HTR-8/SVneo (cell line): ENCODE measurements around the gene PDSS2.

Experiments
- DNase-seq: peaks from one replicate; pipeline ENCODE4 v3.0.0; 2011; ENCODE audit warnings: low spot score, mixed read lengths; ENCODE audit not compliant: insufficient read length
- FAIRE-seq: peaks from 2 replicates; lab custom pipeline; 2011; peaks lifted over from hg19 to GRCh38; lab: Jason Lieb, UNC

The PDSS2 gene

DNA sequence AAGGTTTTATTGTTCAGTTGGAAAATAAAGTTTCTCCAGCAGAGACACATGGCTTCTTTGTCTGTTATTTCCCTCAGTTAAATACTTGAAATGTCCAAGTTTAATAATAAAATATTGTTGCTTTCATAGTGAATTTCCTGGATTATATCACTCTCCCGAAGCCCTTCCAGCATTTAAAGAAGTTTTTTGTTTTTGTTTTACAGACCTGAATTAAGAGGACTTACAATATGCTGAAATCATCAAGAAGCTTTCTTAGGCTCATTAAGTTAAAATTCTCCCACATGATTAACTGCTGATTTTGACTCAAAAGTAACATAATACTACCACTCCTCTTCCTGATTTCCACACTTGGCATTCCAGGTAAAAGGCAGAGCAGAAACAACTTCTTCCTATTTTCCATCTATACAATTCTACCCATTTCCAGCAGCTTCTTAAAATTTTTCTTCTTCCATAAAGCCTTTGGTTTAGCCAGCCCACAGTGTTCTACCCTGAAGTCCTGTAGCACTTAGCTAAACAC lies 35.8 kb downstream of the PDSS2 start:
- FAIRE-seq (no peak), DNase-seq (no peak)

DNA sequence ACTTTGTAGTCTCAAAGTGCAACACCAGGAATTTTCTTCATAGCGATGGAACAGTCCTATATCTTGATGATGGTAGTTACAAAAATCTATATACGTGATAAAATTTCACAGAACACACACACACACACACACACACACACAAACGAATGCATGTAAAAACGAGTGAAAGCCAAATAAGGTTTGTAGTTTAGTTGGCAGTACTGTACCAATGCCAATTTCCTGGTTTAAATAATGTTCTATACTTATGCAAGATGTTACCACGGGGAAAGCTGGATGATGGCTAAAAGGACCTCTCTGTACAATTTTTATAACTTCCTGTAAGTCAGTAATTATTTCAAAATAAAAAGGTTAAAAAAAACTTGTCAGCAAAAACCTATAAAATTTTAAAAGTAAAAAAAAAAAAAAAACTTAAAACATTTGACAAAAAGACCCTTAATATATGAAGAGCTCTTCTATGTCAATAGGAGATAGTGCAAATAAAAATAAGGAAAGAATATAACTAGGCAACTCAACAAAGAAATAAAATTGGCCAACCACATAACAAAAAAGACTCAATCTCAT lies 37.6 kb downstream of the PDSS2 start:
- FAIRE-seq (no peak), DNase-seq (no peak)

DNA sequence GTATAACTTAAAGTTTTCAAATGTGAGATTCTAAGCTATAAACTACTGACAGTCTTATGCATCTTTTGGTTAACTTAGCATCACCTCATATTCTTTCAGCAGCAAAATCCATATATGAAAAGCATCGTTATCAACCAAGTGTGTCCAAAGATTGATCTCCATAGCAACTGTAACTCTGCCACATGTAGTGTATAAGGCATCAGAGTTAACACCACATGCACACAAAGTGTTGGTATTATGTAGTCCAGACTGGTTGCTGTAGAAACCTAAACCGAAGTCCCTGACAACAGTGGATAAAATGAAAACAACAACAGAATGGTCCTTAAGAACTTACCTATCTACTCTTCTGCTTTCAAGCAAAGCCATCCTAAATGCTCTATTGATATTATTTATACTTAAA lies 39.6 kb downstream of the PDSS2 start:
- no peak for DNase-seq
- no peak for FAIRE-seq

DNA sequence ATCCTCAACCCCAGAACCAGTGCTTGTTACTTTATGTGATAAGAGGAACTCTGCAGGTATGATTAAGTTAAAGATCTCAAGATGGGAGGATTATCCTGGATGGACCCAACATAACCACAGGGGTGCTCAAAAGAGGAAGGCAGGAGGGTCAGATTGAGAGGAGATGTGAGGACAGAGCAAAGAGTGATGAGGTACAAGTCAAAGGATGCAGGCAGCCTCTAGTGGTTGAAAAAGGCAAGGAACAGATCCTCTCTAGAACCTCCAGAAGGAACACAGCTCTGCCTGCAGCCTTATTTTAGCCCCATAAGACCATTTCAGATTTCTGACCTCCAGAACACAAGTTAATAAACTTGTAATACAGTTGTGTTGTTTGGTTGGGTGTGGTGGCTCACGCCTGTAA lies 41.2 kb downstream of the PDSS2 start:
- DNase-seq (peak; percentile 7), FAIRE-seq (no peak)

DNA sequence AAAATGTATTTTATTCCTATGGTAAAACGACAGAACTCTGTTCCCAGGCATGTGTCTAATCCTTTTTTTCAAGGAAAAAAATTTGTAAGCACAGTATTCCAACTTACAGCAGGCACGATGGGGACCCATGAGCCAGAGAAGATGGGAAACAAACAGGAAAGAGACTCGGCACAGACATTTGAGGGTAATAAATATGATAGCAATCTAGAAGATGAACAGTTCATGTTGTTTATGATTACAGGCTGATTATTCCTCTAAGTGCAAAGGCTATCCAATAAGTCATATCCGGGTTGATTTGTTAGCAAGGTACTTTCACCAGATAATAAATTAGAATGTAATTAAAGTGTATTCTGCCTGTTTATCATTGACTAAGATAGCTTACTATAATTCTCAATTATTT lies 43.2 kb downstream of the PDSS2 start:
- no peak for DNase-seq
- FAIRE-seq = no peak

DNA sequence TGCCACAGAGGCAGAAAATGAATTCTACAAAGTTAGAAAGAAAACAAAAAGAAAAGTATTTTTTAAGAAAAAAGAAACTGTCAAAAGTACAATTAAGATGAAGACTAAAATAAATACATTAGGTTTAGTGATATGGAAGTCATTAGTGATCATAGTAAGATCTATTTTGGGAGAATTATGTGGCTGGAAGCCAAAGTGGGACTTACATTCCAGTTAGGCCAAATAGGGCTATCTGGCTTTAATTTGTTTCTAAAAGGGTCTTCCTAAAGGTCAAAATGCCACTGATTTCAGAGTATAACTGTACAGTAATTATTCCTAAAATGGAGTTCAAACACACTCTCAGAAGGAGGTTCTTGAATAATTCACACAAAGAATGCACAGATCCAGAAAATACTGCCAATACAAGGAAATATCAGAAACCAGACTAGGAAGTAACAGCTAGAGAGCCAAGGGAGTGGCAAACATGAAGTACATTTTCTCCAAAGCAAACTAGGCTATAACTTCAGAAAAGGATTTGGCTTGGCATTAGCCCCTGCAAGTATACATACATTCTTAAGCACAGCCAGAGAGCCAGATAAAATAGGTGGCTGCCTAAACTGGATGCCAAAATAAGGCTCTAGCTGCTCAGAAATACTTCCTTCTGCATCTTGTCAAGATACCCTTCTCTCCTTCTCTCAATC lies 45.3 kb downstream of the PDSS2 start:
- FAIRE-seq (no peak), DNase-seq (no peak)

DNA sequence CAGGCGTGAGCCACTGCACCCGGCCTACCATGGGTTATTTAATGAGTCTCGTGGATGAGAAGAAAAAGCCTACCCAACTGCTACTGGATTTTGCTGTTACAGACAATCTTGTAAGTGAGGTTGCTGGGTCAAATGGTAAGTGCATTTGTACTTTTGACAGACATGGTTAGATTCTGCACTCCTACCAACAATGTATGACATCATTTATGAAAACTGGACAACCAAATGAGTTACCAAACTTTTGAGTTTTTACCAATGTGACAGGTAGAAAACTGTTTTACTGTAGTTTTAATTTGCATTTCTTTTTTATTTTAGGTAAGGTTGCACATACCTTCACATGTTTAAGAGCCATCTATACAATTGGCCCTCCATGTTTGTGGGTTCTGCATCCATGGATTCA lies 48.2 kb downstream of the PDSS2 start:
- DNase-seq (no peak), FAIRE-seq (no peak)

DNA sequence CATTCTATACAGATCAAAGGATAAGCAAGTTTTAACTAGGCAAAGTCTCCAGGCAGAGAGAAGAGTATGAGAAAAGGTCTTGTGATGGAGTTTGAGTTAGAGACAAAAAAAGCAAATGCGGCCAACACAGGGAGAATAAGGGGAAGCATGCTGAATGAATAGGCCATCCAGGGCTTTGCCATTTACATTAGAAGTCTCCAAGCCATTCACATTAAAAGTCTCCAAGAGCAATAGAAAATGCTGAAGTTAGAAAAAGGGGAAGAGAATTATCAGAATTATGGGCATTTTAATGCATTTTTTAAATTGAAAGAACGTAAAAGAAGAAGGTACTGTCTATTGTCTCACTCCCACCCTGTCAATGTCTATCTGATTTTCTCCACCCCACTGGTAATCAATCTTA lies 49.4 kb downstream of the PDSS2 start:
- DNase-seq (no peak), FAIRE-seq (no peak)

DNA sequence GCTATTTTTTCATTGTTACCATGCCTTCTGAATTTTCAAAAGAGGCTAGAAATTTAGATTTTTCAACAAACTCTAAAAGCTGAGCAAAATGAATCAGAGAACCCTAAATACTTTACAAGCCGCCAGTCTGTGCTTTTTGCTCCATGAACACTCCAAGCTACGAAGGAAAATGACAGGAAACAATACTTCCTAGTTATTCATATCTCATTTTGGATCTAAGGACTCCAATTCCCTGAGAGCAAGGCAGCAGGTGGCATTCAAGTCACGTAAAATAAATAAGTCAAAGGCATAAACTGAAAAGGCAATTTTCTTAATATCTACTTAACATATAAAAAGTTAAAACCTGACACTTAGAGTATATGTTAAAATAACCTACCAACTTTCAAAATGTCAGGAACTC lies 50.6 kb downstream of the PDSS2 start:
- FAIRE-seq = no peak
- DNase-seq = no peak

DNA sequence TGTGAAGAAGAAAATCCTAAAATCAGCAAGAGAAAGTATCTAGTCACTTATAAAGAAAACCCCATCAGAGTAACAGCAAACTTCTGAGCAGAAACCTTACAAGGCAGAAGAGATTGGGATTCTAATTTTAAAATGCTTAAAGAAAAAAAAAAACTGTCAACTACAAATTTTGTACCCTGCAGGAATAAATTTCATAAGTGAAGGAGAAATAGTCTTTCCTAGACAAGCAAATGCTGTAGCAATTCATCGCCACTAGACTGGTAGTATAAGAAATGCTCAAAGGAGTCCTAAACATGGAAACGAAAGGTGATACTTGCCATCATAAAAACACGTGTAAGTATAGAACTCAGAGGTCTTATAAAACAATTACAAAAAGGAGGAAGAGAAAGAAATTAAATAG lies 54.4 kb downstream of the PDSS2 start:
- no peak for FAIRE-seq
- DNase-seq = no peak

DNA sequence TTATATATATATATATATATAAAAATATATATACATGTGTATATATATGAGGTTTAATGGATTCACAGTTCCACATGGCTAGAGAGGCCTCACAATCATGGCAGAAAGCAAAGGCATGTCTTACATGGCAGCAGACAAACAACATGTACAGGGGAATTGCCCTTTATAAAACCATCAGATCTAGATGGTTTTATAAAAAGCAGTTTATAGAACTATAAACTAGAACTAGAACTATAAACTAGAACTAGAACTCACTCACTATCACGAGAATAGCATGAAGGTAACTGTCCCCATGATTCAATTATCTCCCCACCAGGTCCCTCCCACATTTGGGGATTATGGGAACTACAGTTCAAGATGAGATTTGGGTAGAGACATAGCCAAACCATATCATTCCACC lies 56.8 kb downstream of the PDSS2 start:
- FAIRE-seq (no peak), DNase-seq (no peak)

DNA sequence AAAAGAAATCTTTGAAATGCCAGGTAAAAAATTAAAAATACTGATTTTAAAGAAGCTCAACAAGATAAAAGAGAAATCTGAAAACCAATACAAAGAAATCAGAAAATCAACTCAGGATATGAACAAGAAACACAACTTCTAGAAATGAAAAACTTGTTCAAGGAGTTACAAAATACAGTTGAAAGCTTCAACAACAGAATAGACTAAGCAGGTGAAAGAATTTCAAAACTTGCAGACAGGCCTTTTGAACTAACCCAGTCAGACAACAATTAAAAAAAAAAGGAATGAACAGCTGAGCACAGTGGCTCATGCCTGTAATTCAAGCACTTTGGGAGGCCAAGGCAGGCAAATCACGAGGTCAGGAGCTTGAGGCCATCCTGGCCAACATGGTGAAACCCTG lies 57.8 kb downstream of the PDSS2 start:
- no peak for DNase-seq
- no peak for FAIRE-seq

DNA sequence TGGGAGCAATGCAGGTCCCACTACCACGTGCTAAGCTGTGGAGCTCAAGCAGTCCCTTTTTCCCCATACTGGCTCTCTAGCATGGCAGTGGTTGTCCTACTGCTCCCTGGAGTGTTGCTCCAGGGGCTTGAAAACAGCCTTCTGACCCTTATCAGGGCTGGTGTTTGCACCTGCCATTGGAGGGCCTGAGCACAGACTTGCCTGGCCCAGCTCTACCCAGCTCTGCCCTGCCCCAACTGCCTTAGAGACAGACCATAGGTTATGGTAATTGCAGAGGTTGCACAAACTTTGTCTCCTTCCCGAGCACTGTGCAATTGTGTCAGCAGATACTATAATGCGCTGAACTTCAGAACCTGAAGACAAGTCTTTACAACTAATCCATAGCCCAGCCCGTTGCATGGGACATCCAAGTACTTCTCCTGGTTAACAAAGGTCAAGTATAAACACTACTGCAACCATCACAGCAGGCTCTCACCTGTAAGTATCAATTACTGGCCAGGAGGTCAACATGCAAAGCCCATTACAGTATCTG lies 58.7 kb downstream of the PDSS2 start:
- FAIRE-seq = no peak

DNA sequence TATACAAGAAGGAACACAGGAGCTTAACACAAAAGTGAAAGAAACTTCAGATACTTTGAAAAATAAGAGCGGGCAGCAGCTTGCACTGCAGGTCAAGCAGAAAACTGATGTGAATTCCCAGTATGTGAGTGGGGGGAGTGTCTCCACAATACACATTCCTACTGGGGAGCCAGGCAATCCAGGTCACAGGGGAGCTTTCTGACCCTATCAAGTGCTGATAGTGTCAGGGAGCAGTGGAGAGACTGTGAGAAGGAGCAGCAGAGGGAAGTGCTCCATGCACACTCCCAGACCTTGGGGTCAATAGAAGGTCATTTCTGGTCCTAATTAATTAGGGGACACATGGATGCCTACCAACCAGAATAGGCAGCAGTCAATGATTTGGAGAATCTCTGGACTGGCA lies 59.4 kb downstream of the PDSS2 start:
- FAIRE-seq (no peak), DNase-seq (no peak)

More for the DNA sequence above, 58.7 kb downstream of the PDSS2 start:
- no peak for DNase-seq

DNA sequence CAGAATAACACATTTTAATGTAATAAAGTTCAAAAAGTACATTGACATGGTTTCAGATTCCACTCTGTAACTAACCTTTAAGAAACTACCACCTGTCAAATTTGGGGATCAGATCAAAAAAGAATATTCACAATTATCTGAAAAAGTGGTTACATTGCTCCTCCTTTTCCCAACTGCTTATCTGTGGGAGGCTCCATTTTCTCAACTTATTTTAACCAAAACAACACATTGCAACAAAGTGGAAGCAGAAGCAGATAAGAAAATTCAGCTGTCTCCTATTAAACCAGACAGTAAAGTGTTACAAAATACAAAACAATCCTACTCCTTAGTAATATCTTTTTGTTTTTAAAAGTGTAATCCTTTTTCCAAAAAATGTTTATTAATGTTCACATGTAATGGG lies 61.4 kb downstream of the PDSS2 start:
- no peak for FAIRE-seq
- DNase-seq = no peak

DNA sequence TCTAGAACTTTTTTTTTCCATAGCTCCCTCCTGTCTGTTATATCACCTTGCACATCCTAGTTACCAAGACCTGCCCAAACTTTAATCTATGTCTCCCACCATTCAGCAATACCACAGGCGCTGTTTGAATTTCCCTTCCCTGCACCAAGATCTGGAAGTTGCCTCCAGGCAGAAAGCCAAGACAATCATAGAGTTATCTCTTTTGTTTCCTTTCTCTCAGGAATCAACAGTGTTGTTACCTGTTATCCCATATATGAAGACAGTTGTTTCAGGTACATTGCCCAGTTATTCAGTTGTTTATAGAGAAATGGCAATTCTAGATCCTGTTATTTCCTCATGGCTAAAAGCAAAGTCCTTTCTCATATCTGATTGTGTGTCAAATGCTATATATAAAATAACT lies 63.2 kb downstream of the PDSS2 start:
- no peak for DNase-seq
- FAIRE-seq = no peak

DNA sequence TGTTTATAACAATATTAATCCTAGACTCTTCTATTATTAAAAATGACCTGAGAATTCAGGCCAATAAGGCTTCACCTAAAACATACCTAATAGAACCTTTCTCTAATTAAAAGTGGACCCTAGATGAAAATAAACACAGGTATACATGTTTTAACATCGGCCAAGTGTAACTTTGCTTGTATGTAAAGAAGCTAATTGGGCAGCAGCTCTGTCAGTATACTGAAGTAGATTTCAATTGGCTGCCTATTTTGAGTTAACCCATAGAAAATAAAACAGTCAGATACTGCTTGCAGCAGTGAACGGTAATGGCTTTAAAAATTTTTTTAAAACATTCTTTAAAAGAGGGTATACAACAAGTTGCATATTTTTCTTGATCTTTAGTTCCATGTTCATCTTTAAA lies 67.3 kb downstream of the PDSS2 start:
- FAIRE-seq = no peak
- no peak for DNase-seq

DNA sequence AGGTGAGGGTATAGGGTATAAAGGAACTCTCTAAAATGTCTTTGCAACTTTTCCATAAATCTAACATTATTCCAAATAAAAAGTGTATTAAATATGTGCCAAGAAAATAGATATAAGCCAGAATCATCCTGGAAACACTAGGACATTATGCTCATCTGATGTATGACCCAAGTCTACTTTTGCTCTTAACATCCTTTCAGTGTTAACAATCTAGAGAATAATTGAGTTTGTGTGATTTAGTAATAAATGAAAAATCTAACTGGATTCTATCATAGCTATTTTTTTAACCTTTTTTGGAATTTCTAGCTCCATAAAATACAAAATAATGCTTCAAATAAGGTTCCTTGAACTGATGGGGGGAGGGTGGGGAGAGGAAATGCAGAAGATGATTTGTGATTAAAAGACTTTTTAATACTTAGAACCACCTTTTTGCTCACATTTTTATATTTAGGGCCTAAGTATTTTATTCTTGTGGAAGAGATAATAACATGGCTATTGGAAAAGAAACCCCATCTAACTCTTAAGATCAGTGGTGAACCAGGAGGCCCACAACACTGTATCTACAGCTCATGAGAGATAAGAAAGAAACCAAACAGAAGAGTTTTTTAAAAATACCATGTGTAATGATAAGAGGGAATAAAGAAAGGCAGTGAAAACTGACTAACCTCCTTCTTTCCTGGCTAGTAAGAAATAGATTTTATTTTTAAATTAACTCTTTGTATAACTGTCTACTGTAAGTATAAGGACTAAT lies 68.5 kb downstream of the PDSS2 start:
- DNase-seq (no peak), FAIRE-seq (no peak)

DNA sequence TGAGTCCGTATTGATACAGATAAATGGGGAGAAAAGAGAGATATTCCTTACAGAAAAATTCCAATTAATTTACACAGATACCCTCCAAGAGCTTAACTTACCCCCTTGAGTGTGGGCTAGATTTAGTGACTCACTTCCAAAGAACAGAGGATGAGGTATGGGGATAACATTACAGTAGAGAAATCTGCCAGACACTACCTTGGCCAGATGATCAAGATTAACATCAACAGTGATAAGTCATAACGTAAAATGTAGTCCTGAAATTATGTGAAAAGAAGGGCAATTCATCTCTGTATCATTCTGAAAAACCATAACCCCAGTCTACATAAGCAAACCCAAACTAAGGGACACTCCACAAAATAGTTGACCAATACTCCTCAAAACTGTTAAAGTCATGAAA lies 69.3 kb downstream of the PDSS2 start:
- DNase-seq (no peak), FAIRE-seq (no peak)

DNA sequence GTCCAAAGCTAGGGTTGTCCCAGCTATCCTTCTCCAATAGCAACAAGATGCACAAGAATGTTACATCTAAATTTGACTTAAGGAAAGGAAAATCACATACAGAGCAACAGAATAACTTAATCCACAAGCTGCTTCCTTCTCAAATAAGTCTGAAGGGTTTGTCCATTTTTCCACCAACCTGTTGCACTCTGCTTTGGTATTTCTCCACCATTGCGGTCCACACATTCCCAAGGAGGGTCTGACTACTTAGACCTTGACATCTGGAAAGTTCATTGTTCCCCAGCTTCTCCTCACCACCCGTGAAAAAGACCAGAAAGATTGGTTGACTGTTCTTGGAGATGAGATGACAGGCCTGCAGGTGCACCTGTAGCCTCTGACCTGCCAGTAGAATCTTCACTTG lies 72.5 kb downstream of the PDSS2 start:
- DNase-seq = no peak
- FAIRE-seq = no peak

DNA sequence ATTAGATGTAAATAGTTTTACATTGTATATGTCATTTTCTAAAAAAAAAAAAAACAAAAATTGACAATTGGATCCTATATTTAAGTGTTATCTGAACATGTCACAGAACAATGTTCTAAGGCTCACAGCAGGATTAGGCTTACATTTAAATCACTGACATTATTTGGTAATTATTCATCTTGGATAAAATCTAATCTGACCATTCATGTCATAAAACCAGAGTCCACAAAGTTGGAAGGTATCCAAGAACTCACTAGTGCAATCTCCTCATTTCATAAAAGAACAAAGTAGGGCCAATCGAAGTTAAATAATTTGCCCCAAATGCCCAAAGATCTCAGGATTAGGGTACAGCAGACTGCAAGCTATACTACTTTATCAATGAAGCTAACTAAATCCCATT lies 73.0 kb downstream of the PDSS2 start:
- no peak for FAIRE-seq
- DNase-seq = no peak
